Suprapubic skin (tissue), 4 donors: ENCODE results near the gene MUSTN1. TPM values are rescaled to one million over a fixed set of nuclear protein-coding genes. Genes with fewer than 3 reads are reported as not detected.

Source experiments
- DNase-seq, 2 donors: peaks; one replicate each; pipeline ENCODE4 v3.0.0-alpha.2; 2019; ENCODE audit warnings: low spot score in 2 of 2
- H3K27ac ChIP-seq: fragments of 200-600 bp; sonication (generic); one replicate; pipeline ENCODE4 v1.5.1; 2019
- H3K27me3 ChIP-seq: fragments of 200-600 bp; sonication (generic); one replicate; pipeline ENCODE4 v1.5.1; 2019
- H3K36me3 ChIP-seq: fragments of 200-600 bp; sonication (generic); one replicate; pipeline ENCODE4 v1.5.1; 2019
- H3K4me1 ChIP-seq: fragments of 200-600 bp; sonication (generic); one replicate; pipeline ENCODE4 v1.5.1; 2019
- H3K4me3 ChIP-seq: fragments of 200-600 bp; sonication (generic); one replicate; pipeline ENCODE4 v1.5.1; 2019; ENCODE audit warnings: mild to moderate bottlenecking
- H3K9me3 ChIP-seq: fragments of 200-600 bp; sonication (generic); one replicate; pipeline ENCODE4 v1.5.1; 2019
- EP300 ChIP-seq: sonication (generic); formaldehyde crosslinking; IDR thresholded peaks from one replicate; pipeline ENCODE4 v1.6.1; 2017; ENCODE audit warnings: antibody characterized with exemption
- POLR2A ChIP-seq, 2 donors: fragments of 450-650 bp; IDR thresholded peaks; one replicate each; pipeline ENCODE4 v1.6.1; 2017; ENCODE audit warnings: antibody characterized with exemption in 2 of 2, mild to moderate bottlenecking in 2 of 2, moderate library complexity in 2 of 2
- POLR2AphosphoS5 ChIP-seq, 3 donors: sonication (generic); formaldehyde crosslinking; IDR thresholded peaks; one replicate each; pipeline ENCODE4 v1.6.1; 2017; ENCODE audit warnings: antibody characterized with exemption in 3 of 3
- WGBS: methylation state at CpG from one replicate; pipeline ENCODE4 v1.1.5; 2018; 5-methylcytosine and 5-hydroxymethylcytosine counted together
- total RNA-seq, 4 donors: library from RNA; depleted of rRNA; stranded (reverse); fragments of >200 nt; gene quantifications; one replicate each; pipeline ENCODE4 v1.1.0, GENCODE V29; 2016
- TF ChIP-seq, protein P1 (sequence below), 2 donors: fragments of 200-600 bp in 1 of 2; fragments of 450-650 bp in 1 of 2; sonication (generic) in 1 of 2; IDR thresholded peaks; one replicate each; pipeline ENCODE4 v1.5.1; 2016 to 2019; ENCODE audit warnings: antibody characterized with exemption in 2 of 2, mild to moderate bottlenecking in 1 of 2, moderate library complexity in 1 of 2

The MUSTN1 gene
- total RNA-seq, 4 donors from 2014 or later = 1.6 to 14.5 (median 8.3) TPM

DNA sequence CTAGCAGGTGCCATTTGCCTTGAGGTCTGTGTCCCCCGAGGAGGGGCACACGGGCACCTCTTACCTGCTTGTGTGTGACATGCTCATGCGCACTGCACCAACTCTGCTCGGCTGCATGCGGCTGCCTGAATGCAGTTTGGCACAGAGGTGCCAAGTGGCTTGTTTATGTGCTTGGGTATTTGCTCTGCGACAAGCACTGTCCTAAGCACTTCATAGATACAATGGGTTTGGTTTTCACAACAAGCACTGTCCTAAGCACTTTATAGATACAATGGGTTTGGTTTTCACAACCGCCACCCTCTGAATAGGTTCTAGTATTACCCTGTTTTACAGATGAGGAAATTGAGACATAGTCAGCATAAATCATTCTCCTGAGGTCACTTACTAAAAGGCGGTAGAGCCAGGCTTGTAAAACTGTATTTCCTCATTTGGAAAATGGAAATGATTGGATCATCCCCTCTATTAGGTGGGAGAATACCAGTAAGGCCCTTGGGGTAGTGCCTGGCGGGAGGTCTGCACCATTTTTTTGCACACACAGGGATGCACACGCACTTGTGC, 4.8 kb downstream of the MUSTN1 start:
- peaks cover 20% of the 10 kb centered on the region for H3K4me1 ChIP-seq
- no peak overlapping the region for H3K27ac ChIP-seq
- H3K4me3 ChIP-seq = no peak overlapping the region
- no peak for DNase-seq
- H3K9me3 ChIP-seq = no peaks in the 10 kb centered on the region
- H3K27me3 ChIP-seq = no peaks in the 10 kb centered on the region
- peaks cover 7% of the 10 kb centered on the region for H3K36me3 ChIP-seq
- TF ChIP-seq POLR2A (IDR thresholded peaks at IDR 0.05) = no peak
- TF ChIP-seq EP300 = no peak
- no peak for TF ChIP-seq POLR2AphosphoS5 (IDR thresholded peaks at IDR 0.05)
- TF ChIP-seq, protein P1, sequence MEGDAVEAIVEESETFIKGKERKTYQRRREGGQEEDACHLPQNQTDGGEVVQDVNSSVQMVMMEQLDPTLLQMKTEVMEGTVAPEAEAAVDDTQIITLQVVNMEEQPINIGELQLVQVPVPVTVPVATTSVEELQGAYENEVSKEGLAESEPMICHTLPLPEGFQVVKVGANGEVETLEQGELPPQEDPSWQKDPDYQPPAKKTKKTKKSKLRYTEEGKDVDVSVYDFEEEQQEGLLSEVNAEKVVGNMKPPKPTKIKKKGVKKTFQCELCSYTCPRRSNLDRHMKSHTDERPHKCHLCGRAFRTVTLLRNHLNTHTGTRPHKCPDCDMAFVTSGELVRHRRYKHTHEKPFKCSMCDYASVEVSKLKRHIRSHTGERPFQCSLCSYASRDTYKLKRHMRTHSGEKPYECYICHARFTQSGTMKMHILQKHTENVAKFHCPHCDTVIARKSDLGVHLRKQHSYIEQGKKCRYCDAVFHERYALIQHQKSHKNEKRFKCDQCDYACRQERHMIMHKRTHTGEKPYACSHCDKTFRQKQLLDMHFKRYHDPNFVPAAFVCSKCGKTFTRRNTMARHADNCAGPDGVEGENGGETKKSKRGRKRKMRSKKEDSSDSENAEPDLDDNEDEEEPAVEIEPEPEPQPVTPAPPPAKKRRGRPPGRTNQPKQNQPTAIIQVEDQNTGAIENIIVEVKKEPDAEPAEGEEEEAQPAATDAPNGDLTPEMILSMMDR (IDR thresholded peaks at IDR 0.05) = no peak
- 87% methylated on average over 9 of the region's 10 CpGs for WGBS

DNA sequence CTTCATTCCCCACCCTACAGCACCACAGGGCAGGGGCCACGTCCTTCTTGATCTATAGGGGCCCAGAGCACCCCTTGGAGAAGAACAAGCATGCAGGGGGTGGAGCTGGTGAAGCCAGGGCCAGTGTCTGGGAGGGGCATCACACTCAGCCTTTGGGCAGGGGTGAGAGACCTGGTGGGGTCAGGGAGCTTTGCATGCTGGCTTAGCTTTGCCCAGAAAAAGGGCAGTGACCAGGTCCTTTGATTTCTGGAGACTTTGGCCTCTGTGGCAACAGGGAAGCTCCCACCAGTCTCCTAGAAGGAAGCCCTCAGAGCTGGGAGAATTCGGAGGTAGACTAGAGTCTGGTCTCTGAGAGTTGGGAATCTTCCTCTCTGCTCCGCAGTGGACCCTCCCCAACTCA, 5.3 kb downstream of the MUSTN1 start:
- WGBS = 92% methylated on average over 2 of the region's 3 CpGs
- Histone ChIP-seq H3K9me3 (no peaks in the 10 kb centered on the region), H3K27me3 (no peaks in the 10 kb centered on the region), H3K4me1 (peaks cover 19% of the 10 kb centered on the region), H3K4me3 (no peak overlapping the region), H3K27ac (no peak overlapping the region), H3K36me3 (peaks cover 4% of the 10 kb centered on the region)
- no peak for DNase-seq
- TF ChIP-seq, protein P1 (IDR thresholded peaks at IDR 0.05) = no peak
- no peak for TF ChIP-seq POLR2AphosphoS5 (IDR thresholded peaks at IDR 0.05)
- TF ChIP-seq POLR2A (IDR thresholded peaks at IDR 0.05) = no peak
- TF ChIP-seq EP300 = no peak

DNA sequence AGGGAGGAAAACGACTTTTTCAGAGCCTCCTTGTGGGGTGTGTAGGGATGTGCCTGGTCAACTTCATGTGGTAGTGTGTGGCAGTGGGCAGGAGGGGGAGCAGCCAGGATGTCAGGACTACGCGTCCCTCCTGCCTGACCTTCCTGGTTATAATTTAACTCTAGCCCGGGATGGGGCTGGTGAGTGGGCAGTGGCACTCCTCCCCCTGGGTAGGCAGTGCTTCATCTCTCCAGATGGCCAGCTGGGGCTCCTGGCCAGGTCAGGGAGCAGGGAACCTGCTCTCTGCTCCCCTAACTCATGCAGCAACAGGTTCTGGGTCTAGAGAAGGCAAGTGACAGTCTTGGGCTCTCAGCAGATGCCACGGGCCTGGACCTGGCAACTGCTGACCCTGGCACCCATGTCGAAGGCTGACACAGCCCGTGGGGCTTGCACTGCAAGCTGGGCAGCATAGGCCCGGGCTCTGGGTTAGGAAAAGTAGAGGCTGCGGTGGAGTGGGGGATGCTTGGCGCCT, 6.9 kb downstream of the MUSTN1 start:
- no peak overlapping the region for H3K27ac ChIP-seq
- H3K9me3 ChIP-seq = no peaks in the 10 kb centered on the region
- H3K27me3 ChIP-seq = no peaks in the 10 kb centered on the region
- no peak for DNase-seq
- TF ChIP-seq EP300 (no peak), POLR2A (IDR thresholded peaks at IDR 0.05) (no peak), POLR2AphosphoS5 (IDR thresholded peaks at IDR 0.05) (no peak)
- TF ChIP-seq, protein P1 (IDR thresholded peaks at IDR 0.05) = no peak
- H3K36me3 ChIP-seq = peaks cover 10% of the 10 kb centered on the region
- WGBS = 85% methylated on average over 5 of the region's 10 CpGs
- no peak overlapping the region for H3K4me3 ChIP-seq
- H3K4me1 ChIP-seq = peaks cover 19% of the 10 kb centered on the region

DNA sequence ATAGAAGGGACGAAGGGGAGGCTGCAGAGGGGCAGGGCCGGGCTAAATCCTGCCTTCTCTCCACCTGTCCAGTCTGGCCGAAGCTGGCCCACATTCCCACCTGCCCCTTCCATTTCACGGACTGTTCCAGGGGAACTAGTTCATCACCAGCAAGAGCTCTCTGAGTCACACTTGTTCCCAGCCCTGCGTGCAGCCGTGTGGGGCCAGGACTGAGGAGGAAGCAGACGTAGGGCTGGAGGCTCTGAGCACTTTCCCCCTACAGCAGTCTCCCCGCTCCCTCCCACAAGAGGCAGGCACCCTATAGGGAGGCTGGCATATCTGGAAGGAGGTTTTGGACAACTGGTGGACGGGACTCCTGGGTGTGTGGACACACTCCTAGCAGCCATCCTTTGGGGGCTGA, 7.4 kb downstream of the MUSTN1 start:
- Histone ChIP-seq H3K27ac (no peak overlapping the region), H3K36me3 (peaks cover 14% of the 10 kb centered on the region), H3K9me3 (no peaks in the 10 kb centered on the region), H3K27me3 (no peaks in the 10 kb centered on the region), H3K4me3 (no peak overlapping the region), H3K4me1 (peaks cover 19% of the 10 kb centered on the region)
- 70% methylated on average over 6 of the region's 9 CpGs for WGBS
- DNase-seq = no peak
- TF ChIP-seq, protein P1 (IDR thresholded peaks at IDR 0.05) = no peak
- TF ChIP-seq POLR2AphosphoS5 (IDR thresholded peaks at IDR 0.05) (no peak), EP300 (no peak)

DNA sequence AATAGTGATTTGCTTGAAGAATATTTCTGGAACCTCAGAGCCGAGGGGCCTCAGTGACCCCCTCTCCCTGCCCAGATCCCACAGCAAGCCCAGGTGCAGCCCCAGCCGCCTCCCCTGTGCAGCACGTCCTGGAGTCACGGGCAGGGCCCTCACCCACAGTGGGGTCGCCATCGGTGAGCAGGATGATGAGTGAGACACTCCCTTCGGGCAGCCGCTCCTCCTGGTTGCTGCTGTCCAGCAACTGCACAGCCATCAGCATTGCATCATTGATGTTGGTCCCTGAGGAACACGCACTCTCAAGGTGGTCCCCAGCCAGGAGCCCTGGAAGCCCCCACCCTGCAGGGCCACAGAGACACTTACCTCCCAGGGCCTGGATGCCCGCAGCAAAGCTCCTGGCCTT, 10.8 kb downstream of the MUSTN1 start:
- H3K9me3 ChIP-seq = no peaks in the 10 kb centered on the region
- H3K27ac ChIP-seq = no peak overlapping the region
- H3K4me3 ChIP-seq = no peak overlapping the region
- H3K36me3 ChIP-seq = peaks cover 14% of the 10 kb centered on the region
- TF ChIP-seq EP300 (no peak), POLR2AphosphoS5 (IDR thresholded peaks at IDR 0.05) (no peak), POLR2A (IDR thresholded peaks at IDR 0.05) (no peak)
- TF ChIP-seq, protein P1 (IDR thresholded peaks at IDR 0.05) = no peak
- WGBS = 96% methylated on average over 4 of the region's 10 CpGs
- no peaks in the 10 kb centered on the region for H3K27me3 ChIP-seq
- no peaks in the 10 kb centered on the region for H3K4me1 ChIP-seq
- no peak for DNase-seq
